OCI-LY1 (cell line): ENCODE data around the gene RAD51B.

Source experiments
- EZH2 ChIP-seq: fragments of 200-600 bp; sonication (generic), shearing (Covaris generic); IDR thresholded peaks from 2 replicates; pipeline ENCODE4 v1.8.0; 2017; ENCODE audit warnings: borderline replicate concordance, mixed run types, mild to moderate bottlenecking, antibody characterized with exemption, low read length, moderate library complexity, mixed read lengths
- TF ChIP-seq, protein P1 (sequence below): fragments of 200-600 bp; sonication (generic), shearing (Covaris generic); IDR thresholded peaks from 2 replicates; pipeline ENCODE4 v1.5.1; 2017; ENCODE audit warnings: mild to moderate bottlenecking, antibody characterized with exemption, low read length, moderate library complexity, mixed read lengths

DNA sequence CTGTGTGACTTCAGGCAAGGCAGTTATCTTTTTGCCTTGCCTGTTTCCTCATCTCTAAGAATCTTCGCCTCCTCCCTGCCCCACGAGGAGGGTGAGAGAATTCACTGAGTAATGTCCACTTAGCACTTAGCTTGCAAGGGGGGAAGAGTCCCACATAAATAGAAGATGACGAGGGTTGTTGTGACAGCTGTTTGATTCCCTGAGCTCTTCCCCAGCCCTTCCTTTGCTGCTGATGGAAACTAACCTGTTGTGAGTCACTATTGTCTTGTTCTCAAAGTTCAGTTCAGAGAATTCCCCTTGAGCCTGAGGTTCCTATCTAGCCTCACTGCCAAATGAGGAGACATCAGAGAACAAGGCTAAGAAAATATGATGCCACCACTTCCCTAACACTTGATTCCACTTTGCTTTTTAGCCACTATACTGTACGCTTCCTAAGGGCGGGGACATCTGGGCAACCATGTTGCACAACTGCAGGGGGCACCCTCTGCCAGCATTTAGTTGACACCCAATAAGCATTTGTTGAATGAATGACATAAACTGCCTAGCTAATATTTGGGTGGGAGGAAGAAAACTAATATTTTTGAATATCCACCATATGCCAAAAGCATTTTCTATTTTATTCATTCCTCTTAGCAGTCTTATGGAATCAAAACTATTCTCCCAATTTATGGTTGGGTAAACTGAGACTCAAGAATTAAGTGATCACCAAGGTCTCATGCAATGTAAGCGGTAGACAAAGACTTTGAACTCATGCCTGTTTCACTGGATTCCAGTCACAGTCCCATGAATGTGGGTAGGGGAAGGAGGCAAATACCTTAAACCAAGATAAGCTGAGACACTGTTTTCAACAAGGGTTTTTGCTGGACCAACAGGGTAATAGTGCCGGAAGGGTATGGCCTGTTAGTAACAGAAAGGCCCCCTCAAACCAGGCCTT, 895.7 kb downstream of the RAD51B start:
- TF ChIP-seq, protein P1, sequence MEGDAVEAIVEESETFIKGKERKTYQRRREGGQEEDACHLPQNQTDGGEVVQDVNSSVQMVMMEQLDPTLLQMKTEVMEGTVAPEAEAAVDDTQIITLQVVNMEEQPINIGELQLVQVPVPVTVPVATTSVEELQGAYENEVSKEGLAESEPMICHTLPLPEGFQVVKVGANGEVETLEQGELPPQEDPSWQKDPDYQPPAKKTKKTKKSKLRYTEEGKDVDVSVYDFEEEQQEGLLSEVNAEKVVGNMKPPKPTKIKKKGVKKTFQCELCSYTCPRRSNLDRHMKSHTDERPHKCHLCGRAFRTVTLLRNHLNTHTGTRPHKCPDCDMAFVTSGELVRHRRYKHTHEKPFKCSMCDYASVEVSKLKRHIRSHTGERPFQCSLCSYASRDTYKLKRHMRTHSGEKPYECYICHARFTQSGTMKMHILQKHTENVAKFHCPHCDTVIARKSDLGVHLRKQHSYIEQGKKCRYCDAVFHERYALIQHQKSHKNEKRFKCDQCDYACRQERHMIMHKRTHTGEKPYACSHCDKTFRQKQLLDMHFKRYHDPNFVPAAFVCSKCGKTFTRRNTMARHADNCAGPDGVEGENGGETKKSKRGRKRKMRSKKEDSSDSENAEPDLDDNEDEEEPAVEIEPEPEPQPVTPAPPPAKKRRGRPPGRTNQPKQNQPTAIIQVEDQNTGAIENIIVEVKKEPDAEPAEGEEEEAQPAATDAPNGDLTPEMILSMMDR = no peak
- TF ChIP-seq EZH2 = no peak
